ENCODE data around the gene COPS2.
"Not testable (repeated sequence)": the region's sequence is repeated elsewhere in the genome, so short reads cannot be mapped to it uniquely, and the experiment has no call there.

The COPS2 gene

GRCh38 chr15:49155110-49155833 lies at the start of gene COPS2:
COPS2 (minus strand) TSS chr15:49155599; CDS start chr15:49155578, 21 bp downstream.
- DNase-seq (ENCODE audit: low read depth in 2 of 2) = peak; percentile 97

DNA sequence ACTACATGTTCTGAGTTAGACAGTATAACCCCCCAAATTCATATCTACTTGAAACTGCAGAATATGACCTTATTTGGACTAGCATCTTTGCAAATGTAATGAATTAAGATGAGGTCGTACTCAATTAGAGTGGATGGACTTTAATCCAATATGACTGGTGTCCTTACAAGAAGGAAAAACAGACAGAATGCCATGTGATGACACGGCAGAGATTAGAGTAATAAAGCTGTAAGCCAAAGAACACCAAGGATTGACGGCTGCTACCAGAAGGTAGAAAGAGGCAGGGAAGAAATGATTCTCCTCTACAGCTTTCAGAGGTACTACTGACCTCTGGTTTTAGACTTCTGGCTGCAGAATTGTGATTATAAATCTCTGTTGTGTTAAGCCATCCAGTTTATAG lies 44.9 kb upstream of the COPS2 start:
- no peak for DNase-seq (ENCODE audit: low read depth in 2 of 2)

- DNase-seq (ENCODE audit: low read depth in 2 of 2) = no peak
Observed at GRCh38 chr15:49199666-49200065, 44.3 kb upstream of the COPS2 start.

DNA sequence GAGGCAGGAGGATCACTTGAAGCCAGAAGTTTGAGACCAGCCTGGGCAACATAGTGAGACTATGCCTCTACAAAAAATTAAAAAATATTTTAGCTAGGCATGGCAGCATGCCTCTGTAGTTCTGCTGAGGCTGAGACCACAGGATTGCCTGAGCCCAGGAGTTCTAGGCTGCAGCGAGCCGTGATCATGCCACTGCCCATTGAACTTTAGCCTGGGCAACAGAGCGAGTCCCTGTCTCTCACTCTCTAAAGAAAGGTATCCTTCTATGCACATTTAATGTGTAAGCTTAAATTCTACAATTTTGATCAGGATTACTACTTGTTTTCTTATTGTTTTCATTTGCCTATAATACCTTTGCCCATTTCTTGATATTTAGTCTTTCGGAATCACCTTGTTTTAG lies 41.5 kb upstream of the COPS2 start:
- no peak for DNase-seq (ENCODE audit: low read depth in 2 of 2)

DNA sequence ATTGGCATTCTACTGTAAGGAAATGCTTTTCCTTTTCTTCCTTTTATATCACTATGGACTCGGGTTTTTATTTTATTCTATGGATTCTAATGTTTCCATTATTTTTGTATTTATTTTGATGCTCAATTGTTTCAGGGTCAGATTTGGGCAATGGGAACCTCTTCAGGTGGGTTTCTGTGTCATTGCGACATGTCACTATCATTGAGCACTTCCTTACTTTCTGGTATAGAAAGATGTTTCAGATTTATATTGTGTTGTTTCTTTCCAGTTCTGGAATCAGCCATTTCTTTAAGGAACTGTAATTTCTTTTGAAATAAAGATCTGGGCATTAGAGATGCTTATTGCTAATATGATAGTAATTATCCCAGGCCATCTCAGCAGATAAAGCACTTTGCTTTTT lies 36.5 kb upstream of the COPS2 start:
- no peak for DNase-seq (ENCODE audit: low read depth in 2 of 2)

DNA sequence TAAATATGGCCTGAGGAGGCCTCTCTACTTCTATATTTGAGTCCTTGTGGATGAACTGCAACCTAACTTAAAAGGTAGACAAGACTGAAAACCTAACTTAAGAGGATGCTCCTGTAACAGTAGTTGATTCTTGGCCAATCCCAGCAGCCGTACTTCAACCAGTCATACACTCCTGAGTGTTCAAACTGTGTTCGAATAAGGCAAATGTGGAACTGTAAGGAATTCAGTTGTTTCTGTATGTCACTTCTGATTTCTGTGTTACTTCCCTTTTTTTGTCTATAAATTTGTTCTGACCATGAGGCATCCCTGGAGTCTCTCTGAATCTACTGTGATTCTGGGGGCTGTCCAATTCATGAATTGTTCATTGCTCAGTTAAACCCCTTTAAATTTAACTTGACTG lies 35.2 kb upstream of the COPS2 start:
- DNase-seq (ENCODE audit: low read depth in 2 of 2) = no peak

GRCh38 chr15:49189631-49190030 lies 34.2 kb upstream of the COPS2 start:
- DNase-seq (ENCODE audit: low read depth in 2 of 2) = no peak

- DNase-seq (ENCODE audit: low read depth in 2 of 2) = no peak
Observed at GRCh38 chr15:49188933-49189332, 33.5 kb upstream of the COPS2 start.

DNA sequence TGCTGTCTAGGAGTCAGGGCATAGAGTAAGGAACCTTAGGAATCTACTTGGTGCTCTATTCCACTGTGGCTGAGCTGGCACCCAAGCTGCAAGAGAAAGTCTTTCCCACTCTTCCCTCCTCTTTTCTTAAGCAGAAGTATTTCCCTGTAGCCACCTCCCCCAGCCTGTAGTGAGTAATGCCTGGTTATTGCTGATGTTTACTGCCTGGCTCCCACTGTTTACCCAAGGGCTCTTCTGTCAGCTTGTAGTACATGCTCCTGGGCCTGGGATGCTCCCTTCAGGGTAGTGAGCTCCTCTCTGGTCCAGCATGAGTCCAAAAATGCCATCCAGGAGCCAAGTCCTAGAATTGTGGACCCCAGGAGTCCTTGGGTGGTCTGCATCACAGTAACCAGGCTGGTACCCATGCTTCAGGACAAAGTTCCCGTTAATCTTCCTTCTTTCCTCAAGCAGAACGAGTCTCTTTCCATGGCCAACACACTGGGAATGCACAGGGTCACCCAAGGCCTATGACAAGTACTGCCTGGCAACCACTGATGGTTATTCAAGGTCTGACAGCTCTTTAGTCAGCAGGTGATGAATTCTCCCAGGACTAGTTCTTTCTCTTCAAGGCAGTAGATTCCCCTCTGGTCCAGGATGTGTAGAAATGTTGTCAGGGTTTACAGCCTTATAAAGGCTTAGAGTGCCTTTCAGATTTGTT lies 32.3 kb upstream of the COPS2 start:
- DNase-seq (ENCODE audit: low read depth in 2 of 2) = no peak

- DNase-seq (ENCODE audit: low read depth in 2 of 2) = no peak
Observed at GRCh38 chr15:49185473-49185872, 30.1 kb upstream of the COPS2 start.

DNA sequence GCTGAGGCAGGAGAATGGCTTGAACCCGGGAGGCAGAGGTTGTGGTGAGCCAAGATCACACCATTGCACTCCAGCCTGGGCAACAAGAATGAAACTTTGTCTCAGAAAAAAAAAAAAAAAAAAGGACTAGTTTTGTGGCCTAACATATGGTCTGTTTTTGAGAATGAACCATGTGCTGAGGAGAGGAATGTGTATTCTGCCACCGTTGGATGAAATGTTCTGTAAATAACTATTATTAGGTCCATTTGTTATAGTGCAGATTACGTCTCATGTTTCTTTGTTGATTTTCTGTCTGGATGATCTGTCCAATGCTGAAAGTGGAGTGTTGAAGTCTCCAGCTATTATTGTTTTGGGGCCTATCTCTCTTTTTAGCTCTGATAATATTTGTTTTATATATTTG lies 28.3 kb upstream of the COPS2 start:
- DNase-seq (ENCODE audit: low read depth in 2 of 2) = not testable (repeated sequence)

DNA sequence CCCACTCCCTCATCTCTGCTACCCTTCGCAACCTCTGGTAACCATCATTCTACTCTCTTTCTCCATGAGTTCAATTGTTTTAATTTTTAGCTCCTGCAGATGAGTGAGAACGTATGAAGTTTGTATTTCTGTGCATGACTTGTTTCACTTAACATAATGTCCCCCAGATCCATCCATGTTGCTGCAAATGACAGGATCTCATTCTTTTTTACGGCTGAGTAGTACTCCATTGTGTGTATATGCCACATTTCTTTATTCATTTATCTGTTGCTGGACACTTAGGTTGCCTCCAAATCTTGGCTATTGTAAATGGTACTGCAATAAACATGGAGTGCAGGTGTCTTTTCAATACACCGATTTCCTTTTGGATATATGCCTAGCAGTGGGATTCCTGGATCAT lies 26.7 kb upstream of the COPS2 start:
- no peak for DNase-seq (ENCODE audit: low read depth in 2 of 2)

GRCh38 chr15:49179433-49180190 lies 24.2 kb upstream of the COPS2 start:
- no peak for DNase-seq (ENCODE audit: low read depth in 2 of 2)

- DNase-seq (ENCODE audit: low read depth in 2 of 2) = no peak
Observed at GRCh38 chr15:49178497-49178896, 23.1 kb upstream of the COPS2 start.

GRCh38 chr15:49175582-49176397 lies 20.4 kb upstream of the COPS2 start:
- not testable (repeated sequence) for DNase-seq (ENCODE audit: low read depth in 2 of 2)

- DNase-seq (ENCODE audit: low read depth in 2 of 2) = no peak
Observed at GRCh38 chr15:49174902-49175301, 19.5 kb upstream of the COPS2 start.

- no peak for DNase-seq (ENCODE audit: low read depth in 2 of 2)
Observed at GRCh38 chr15:49171790-49172189, 16.4 kb upstream of the COPS2 start.

DNA sequence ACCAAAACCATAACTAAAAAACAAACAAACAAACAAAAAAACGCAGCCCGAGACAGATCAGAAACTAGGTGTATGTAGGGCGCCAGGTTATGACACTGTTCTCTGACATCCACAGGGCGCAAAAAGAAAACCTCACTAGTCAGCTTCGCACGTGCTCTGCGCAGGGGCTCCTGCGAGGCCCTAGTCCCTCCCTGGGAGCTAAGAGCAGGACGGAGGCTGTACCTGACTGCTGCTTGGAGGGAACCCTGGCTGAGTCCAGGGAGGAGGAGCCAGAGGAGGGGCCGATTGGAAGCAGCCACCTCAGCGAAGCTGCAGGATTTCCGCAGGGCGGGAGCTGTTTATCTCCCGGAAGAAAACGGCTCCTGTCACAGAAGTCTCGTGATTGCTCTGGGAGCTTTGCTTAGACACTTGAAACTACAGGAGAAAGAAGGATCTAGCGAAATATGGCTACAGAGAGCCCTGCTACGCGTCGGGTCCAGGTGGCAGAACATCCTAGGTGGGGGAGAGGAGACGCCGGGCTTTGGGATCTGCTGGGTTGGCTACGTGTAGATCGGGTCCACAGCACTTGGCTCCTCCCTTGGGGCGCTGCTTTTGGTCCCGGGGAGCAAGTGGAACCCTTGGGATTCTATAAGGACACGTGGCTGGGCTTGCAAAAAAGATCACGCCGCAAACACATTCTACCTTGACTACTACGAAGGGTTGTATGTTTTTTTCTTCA lies 14.6 kb upstream of the COPS2 start, which contains the start of gene GALK2:
Gene GALK2 (plus strand): TSS at position 368 of the 718 bp plus-strand sequence. CDS start 76 bp downstream, at position 444.
- peak; percentile 41 for DNase-seq (ENCODE audit: low read depth in 2 of 2)

- no peak for DNase-seq (ENCODE audit: low read depth in 2 of 2)
Observed at GRCh38 chr15:49168016-49168415, 12.6 kb upstream of the COPS2 start.

GRCh38 chr15:49164865-49165264 lies 9.5 kb upstream of the COPS2 start:
- no peak for DNase-seq (ENCODE audit: low read depth in 2 of 2)

- no peak for DNase-seq (ENCODE audit: low read depth in 2 of 2)
Observed at GRCh38 chr15:49163678-49164077, 8.3 kb upstream of the COPS2 start.
